Measurements from ENCODE around the gene DMAC2.

DNA sequence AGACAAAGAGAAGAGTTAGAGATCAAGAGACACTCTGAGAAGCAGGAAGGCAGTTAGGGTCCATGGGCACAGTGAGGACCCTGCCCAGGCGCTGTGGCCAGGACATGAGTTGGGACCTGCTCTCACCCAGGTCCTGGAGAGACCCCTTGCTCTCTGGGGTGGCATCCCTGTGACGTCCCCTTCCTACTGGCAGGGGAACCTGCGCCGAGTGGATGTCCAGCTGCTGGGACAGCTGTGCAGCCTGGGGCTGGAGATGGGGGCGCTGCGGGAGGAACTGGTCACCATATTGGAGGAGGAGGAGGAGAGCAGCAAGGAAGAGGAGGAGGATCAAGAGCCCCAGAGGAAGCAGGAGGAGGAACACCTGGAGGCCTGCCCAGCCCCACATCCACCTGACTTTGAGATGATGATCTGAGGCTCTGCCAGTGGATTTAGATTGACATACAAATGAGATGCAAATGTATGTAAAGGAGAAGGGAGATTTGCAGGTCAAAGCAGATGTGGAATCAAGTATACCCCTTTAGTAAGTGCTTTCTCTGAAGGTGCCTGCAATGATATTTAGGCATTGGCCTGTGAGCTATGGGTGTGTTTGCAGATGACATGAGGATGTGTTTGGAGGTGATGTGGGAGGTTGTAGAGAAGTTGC, 4.2 kb upstream of the DMAC2 start:
- TF ChIP-seq TAF1 (IDR thresholded peaks at IDR 0.05; ENCODE audit: borderline replicate concordance, low read depth, low read length) (no peak), POLR2A (IDR thresholded peaks at IDR 0.05; ENCODE audit: low read depth, low read length) (no peak), POLR2AphosphoS5 (IDR thresholded peaks at IDR 0.05; ENCODE audit: low read depth, low read length) (no peak)
